Upper lobe of left lung (tissue), 4 donors: ENCODE results near the gene FGF14.

Source experiments
- CTCF ChIP-seq, 6 experiments: fragments of 450-650 bp in 4 of 6; fragments of 200-600 bp in 2 of 6; sonication (generic) in 2 of 6; IDR thresholded peaks; one replicate each; pipeline ENCODE4 v1.5.1; 2016 to 2019; ENCODE audit warnings: antibody characterized with exemption in 6 of 6
- EP300 ChIP-seq, 4 donors: sonication (generic); formaldehyde crosslinking; IDR thresholded peaks; one replicate each; pipeline ENCODE4 v1.5.1; 2017; ENCODE audit warnings: antibody characterized with exemption in 4 of 4, control low read depth in 2 of 4
- POLR2A ChIP-seq, 4 donors: fragments of 450-650 bp; IDR thresholded peaks; one replicate each; pipeline ENCODE4 v1.5.1; 2016 to 2017; ENCODE audit warnings: antibody characterized with exemption in 4 of 4, mild to moderate bottlenecking in 2 of 4

DNA sequence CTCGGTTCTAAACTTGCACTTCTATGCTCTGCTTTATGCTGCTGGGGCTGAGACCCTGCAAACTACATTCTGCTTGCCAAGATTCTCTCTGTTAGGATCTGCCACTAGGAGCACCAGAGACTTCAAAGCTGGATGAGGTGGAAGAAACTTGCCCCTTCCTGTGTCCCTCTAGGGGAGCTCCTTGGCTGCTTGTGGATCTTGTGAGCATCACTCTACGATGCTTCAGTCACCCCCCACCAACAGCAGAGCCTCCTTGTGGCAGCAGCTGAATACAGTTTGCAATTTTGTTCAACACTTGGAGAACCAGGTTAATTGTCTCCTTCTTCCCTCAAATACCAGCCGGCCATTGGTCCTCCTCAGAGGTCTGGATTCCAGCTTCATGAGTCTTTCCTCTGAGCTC, 310.6 kb downstream of the FGF14 start:
- TF ChIP-seq CTCF (IDR thresholded peaks at IDR 0.05) (no peak), POLR2A (IDR thresholded peaks at IDR 0.05) (no peak), EP300 (IDR thresholded peaks at IDR 0.05) (no peak)
